ENCODE data around the gene NDUFAF4. TPM values are rescaled to one million over a fixed set of nuclear protein-coding genes. Genes with fewer than 3 reads are reported as not detected.
A peak's percentile ranks its signal among the peaks of the same experiment; 100 is the strongest.

The NDUFAF4 gene
- total and polyA plus RNA-seq, 4 donors, result 4.9 to 62.1 (median 10.4) TPM

DNA sequence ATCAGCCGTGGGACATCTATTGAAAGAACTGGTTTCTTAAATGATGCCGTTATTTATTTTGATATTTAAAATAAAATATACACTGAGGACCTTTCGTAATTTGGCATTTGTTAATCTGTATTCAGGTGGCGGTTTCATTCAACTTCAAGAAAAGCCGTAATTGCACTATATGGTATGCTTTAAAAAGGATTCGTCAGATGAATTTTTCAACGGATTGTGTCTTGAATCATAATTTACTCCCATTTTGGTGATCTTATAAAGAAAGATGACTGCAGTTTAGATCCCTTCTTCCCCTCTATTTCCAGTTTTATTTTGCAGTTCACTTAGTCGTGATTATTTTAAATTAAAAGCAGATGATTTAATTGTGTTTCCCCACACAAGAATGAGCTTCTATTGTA, 27.6 kb upstream of the NDUFAF4 start:
- H3K4me1 ChIP-seq (ENCODE audit: control insufficient read depth in 4 of 4, insufficient read depth in 4 of 4, low read length in 3 of 4), result peaks cover 0 to 5% (median 3%) of the 10 kb centered on the region in 4 donors
- H3K27me3 ChIP-seq (ENCODE audit: control insufficient read depth in 4 of 4, insufficient read depth in 4 of 4, low read length in 3 of 4), result no peaks in the 10 kb centered on the region
- peak overlapping the region in 1 of 2 donors; percentile 63 for H3K9ac ChIP-seq (ENCODE audit: low read depth in 1 of 2, low read length in 2 of 2)
- H3K4me3 ChIP-seq (ENCODE audit: low read depth in 1 of 3, low read length in 3 of 3), result peak overlapping the region in 2 of 3 donors; percentile 65 to 88
- TF ChIP-seq SP1 (IDR thresholded peaks at IDR 0.05) (no peak), FOXA1 (IDR thresholded peaks at IDR 0.05) (no peak), RAD21 (IDR thresholded peaks at IDR 0.05) (no peak), GABPA (IDR thresholded peaks at IDR 0.05 in 1 of 2, conservative IDR thresholded peaks at IDR 0.05 in 1 of 2) (no peak), EGR1 (IDR thresholded peaks at IDR 0.05; ENCODE audit: low read depth in 2 of 2) (no peak), TAF1 (conservative IDR thresholded peaks at IDR 0.05) (no peak), HNF4G (IDR thresholded peaks at IDR 0.05) (no peak), HNF4A (conservative IDR thresholded peaks at IDR 0.05) (no peak), NR2F2 (IDR thresholded peaks at IDR 0.05) (no peak), FOXA2 (IDR thresholded peaks at IDR 0.05) (no peak)
- TF ChIP-seq, protein P1, sequence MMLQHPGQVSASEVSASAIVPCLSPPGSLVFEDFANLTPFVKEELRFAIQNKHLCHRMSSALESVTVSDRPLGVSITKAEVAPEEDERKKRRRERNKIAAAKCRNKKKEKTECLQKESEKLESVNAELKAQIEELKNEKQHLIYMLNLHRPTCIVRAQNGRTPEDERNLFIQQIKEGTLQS (IDR thresholded peaks at IDR 0.05), result no peak
- TF ChIP-seq, protein P2, sequence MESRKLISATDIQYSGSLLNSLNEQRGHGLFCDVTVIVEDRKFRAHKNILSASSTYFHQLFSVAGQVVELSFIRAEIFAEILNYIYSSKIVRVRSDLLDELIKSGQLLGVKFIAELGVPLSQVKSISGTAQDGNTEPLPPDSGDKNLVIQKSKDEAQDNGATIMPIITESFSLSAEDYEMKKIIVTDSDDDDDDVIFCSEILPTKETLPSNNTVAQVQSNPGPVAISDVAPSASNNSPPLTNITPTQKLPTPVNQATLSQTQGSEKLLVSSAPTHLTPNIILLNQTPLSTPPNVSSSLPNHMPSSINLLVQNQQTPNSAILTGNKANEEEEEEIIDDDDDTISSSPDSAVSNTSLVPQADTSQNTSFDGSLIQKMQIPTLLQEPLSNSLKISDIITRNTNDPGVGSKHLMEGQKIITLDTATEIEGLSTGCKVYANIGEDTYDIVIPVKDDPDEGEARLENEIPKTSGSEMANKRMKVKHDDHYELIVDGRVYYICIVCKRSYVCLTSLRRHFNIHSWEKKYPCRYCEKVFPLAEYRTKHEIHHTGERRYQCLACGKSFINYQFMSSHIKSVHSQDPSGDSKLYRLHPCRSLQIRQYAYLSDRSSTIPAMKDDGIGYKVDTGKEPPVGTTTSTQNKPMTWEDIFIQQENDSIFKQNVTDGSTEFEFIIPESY (IDR thresholded peaks at IDR 0.05), result no peak
- TF ChIP-seq, protein P3, sequence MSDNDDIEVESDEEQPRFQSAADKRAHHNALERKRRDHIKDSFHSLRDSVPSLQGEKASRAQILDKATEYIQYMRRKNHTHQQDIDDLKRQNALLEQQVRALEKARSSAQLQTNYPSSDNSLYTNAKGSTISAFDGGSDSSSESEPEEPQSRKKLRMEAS (IDR thresholded peaks at IDR 0.05), result no peak
- TF ChIP-seq, protein P4, sequence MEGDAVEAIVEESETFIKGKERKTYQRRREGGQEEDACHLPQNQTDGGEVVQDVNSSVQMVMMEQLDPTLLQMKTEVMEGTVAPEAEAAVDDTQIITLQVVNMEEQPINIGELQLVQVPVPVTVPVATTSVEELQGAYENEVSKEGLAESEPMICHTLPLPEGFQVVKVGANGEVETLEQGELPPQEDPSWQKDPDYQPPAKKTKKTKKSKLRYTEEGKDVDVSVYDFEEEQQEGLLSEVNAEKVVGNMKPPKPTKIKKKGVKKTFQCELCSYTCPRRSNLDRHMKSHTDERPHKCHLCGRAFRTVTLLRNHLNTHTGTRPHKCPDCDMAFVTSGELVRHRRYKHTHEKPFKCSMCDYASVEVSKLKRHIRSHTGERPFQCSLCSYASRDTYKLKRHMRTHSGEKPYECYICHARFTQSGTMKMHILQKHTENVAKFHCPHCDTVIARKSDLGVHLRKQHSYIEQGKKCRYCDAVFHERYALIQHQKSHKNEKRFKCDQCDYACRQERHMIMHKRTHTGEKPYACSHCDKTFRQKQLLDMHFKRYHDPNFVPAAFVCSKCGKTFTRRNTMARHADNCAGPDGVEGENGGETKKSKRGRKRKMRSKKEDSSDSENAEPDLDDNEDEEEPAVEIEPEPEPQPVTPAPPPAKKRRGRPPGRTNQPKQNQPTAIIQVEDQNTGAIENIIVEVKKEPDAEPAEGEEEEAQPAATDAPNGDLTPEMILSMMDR (IDR thresholded peaks at IDR 0.05; ENCODE audit: low read depth, low read length, missing input control), result no peak
- H3K36me3 ChIP-seq (ENCODE audit: control insufficient read depth in 4 of 4, insufficient read depth in 3 of 4, low read depth in 1 of 4, low read length in 3 of 4), result no peaks in the 10 kb centered on the region
- H3K9me3 ChIP-seq (ENCODE audit: control insufficient read depth in 4 of 4, low read length in 3 of 4), result no peaks in the 10 kb centered on the region
- no peak overlapping the region for H3K27ac ChIP-seq (ENCODE audit: low read depth in 1 of 2, low read length in 2 of 2)
- no peak for DNase-seq (ENCODE audit: low spot score)
- 51% methylated on average over 8 of the region's 8 CpGs for WGBS

DNA sequence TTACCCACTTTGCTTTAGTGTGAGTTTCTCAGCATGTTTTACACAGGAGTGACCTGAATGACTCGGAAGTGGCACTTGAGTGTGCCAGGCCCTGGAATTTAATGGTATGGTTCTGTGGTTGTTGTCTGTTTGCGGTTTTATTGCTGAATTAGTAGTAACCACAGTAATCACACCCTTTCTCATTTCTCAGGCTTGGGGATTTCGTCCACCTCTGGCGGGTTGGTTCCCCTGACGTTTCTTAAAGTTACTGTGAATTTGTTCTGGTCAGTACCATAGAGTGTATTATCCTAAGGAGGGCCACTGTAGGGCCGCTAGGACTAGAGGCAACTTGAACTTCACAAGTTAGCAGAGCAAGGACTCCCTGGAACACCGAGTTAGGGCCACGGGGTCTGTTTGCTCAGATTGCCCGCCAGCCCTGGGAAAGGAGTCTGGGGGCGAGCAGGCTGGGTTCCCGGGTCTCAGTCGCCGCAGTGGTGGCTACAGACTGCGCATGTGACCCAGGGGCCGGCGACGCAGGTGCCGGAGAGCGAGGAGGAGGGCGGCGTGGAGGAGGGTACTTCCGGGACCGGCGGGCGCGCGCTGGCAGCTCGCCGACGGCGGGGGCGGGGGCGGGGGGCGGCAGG, 26.3 kb upstream of the NDUFAF4 start:
- H3K9me3 ChIP-seq (ENCODE audit: control insufficient read depth in 4 of 4, low read length in 3 of 4), result no peaks in the 10 kb centered on the region
- no peak for TF ChIP-seq RXRA (IDR thresholded peaks at IDR 0.05)
- peak in 1 of 2 donors; percentile 25 for TF ChIP-seq GABPA (IDR thresholded peaks at IDR 0.05 in 1 of 2, conservative IDR thresholded peaks at IDR 0.05 in 1 of 2)
- peak; percentile 73 for TF ChIP-seq TAF1 (conservative IDR thresholded peaks at IDR 0.05)
- peak in 1 of 2 donors; percentile 23 for TF ChIP-seq EGR1 (IDR thresholded peaks at IDR 0.05; ENCODE audit: low read depth in 2 of 2)
- DNase-seq (ENCODE audit: low spot score), result no peak
- WGBS, result 4% methylated on average over 34 of the region's 34 CpGs
- H3K4me1 ChIP-seq (ENCODE audit: control insufficient read depth in 4 of 4, insufficient read depth in 4 of 4, low read length in 3 of 4), result peaks cover 0 to 5% (median 3%) of the 10 kb centered on the region in 4 donors
- H3K9ac ChIP-seq (ENCODE audit: low read depth in 1 of 2, low read length in 2 of 2), result peak overlapping the region in 1 of 2 donors; percentile 84
- H3K27me3 ChIP-seq (ENCODE audit: control insufficient read depth in 4 of 4, insufficient read depth in 4 of 4, low read length in 3 of 4), result no peaks in the 10 kb centered on the region
- H3K27ac ChIP-seq (ENCODE audit: low read depth in 1 of 2, low read length in 2 of 2), result peak overlapping the region; percentile 84 to 89
- H3K4me3 ChIP-seq (ENCODE audit: low read depth in 1 of 3, low read length in 3 of 3), result peak overlapping the region; percentile 65 to 79 (median 74)
- no peaks in the 10 kb centered on the region for H3K36me3 ChIP-seq (ENCODE audit: control insufficient read depth in 4 of 4, insufficient read depth in 3 of 4, low read depth in 1 of 4, low read length in 3 of 4)
